ENCODE data around the gene LUZP1.

The LUZP1 gene

GRCh38 chr1:23150125-23150524 is 18.5 kb downstream of the LUZP1 start:
- no peak for DNase-seq

GRCh38 chr1:23149114-23149513 is 19.5 kb downstream of the LUZP1 start:
- DNase-seq = no peak

- DNase-seq = no peak
Measured at GRCh38 chr1:23148084-23148483, 20.6 kb downstream of the LUZP1 start.

- DNase-seq = no peak
Measured at GRCh38 chr1:23140940-23141596, 27.6 kb downstream of the LUZP1 start.

- DNase-seq = no peak
Measured at GRCh38 chr1:23135268-23135667, 33.4 kb downstream of the LUZP1 start.

- no peak for DNase-seq
Measured at GRCh38 chr1:23134055-23134454, 34.6 kb downstream of the LUZP1 start.

- no peak for DNase-seq
Measured at GRCh38 chr1:23133587-23133986, 35.1 kb downstream of the LUZP1 start.

- no peak for DNase-seq
Measured at GRCh38 chr1:23132033-23132432, 36.6 kb downstream of the LUZP1 start.

- DNase-seq = no peak
Measured at GRCh38 chr1:23129846-23130245, 38.8 kb downstream of the LUZP1 start.

GRCh38 chr1:23126801-23127200 is 41.9 kb downstream of the LUZP1 start:
- DNase-seq = no peak

GRCh38 chr1:23126200-23126599 is 42.5 kb downstream of the LUZP1 start:
- no peak for DNase-seq

GRCh38 chr1:23125489-23125888 is 43.2 kb downstream of the LUZP1 start:
- no peak for DNase-seq

GRCh38 chr1:23124259-23125026 is 44.2 kb downstream of the LUZP1 start:
- DNase-seq = no peak

- no peak for DNase-seq
Measured at GRCh38 chr1:23123528-23123927, 45.1 kb downstream of the LUZP1 start.

- no peak for DNase-seq
Measured at GRCh38 chr1:23122796-23123195, 45.9 kb downstream of the LUZP1 start.

- no peak for DNase-seq
Measured at GRCh38 chr1:23122023-23122748, 46.5 kb downstream of the LUZP1 start.

GRCh38 chr1:23120383-23120782 is 48.3 kb downstream of the LUZP1 start:
- no peak for DNase-seq

GRCh38 chr1:23118957-23119792 is 49.5 kb downstream of the LUZP1 start:
- DNase-seq = no peak

- no peak for DNase-seq
Measured at GRCh38 chr1:23118407-23118806, 50.2 kb downstream of the LUZP1 start.

GRCh38 chr1:23116921-23117699 is 51.5 kb downstream of the LUZP1 start:
- no peak for DNase-seq

GRCh38 chr1:23116216-23116836 is 52.3 kb downstream of the LUZP1 start:
- DNase-seq = no peak
